Activated T-cell treated with anti-CD3 and anti-CD28 coated beads, Interleukin-2, amount 50 U/mL, for 4 hours (primary cell): ENCODE measurements around the gene AGT. TPM values are rescaled to one million over a fixed set of nuclear protein-coding genes. Genes with fewer than 3 reads are reported as not detected.
"Not testable (repeated sequence)": the region's sequence is repeated elsewhere in the genome, so short reads cannot be mapped to it uniquely, and the experiment has no call there.

Experiments used
- ATAC-seq, 2 donors: fragments of 200-7000 bp; cut with Tn5 transposase; one replicate each; pipeline ENCODE4 v1.10.0; 2021
- DNase-seq: peaks from one replicate; pipeline ENCODE4 v3.0.0-alpha.2; 2020
- H3K27me3 Mint-ChIP-seq: one replicate; pipeline ENCODE4 v1.8.0; 2021; ENCODE audit warnings: low read depth, mixed read lengths
- H3K36me3 Mint-ChIP-seq: one replicate; pipeline ENCODE4 v1.8.0; 2022; ENCODE audit warnings: mixed read lengths; ENCODE audit not compliant: insufficient read depth
- H3K4me1 Mint-ChIP-seq: one replicate; pipeline ENCODE4 v1.8.0; 2021; ENCODE audit warnings: low read depth, mixed read lengths
- H3K4me3 Mint-ChIP-seq: one replicate; pipeline ENCODE4 v1.8.0; 2021; ENCODE audit warnings: mild to moderate bottlenecking, moderate library complexity, mixed read lengths
- H3K9me3 Mint-ChIP-seq: one replicate; pipeline ENCODE4 v1.8.0; 2021; ENCODE audit warnings: mixed read lengths
- total RNA-seq, 3 donors: library from RNA; stranded (reverse); gene quantifications; one replicate each; pipeline ENCODE4 v1.2.1, GENCODE V29; 2021

AGT gene
- total RNA-seq, 3 donors from 2014 or later, result 0.66 to 0.79 (median 0.68) TPM

GRCh38 chr1:230679825-230680224 is 34.1 kb downstream of the AGT start:
- ATAC-seq (no peak), DNase-seq (no peak)
- Mint-ChIP-seq H3K4me3 (no peak overlapping the region), H3K36me3 (peaks cover 37% of the 10 kb centered on the region), H3K4me1 (no peaks in the 10 kb centered on the region), H3K27me3 (no peaks in the 10 kb centered on the region), H3K9me3 (no peaks in the 10 kb centered on the region)

- ATAC-seq (no peak), DNase-seq (no peak)
- H3K4me3 Mint-ChIP-seq, result no peak overlapping the region
- H3K9me3 Mint-ChIP-seq, result no peaks in the 10 kb centered on the region
- no peaks in the 10 kb centered on the region for H3K4me1 Mint-ChIP-seq
- no peaks in the 10 kb centered on the region for H3K27me3 Mint-ChIP-seq
- peaks cover 35% of the 10 kb centered on the region for H3K36me3 Mint-ChIP-seq
Observed at GRCh38 chr1:230679192-230679591, 34.7 kb downstream of the AGT start.

DNA sequence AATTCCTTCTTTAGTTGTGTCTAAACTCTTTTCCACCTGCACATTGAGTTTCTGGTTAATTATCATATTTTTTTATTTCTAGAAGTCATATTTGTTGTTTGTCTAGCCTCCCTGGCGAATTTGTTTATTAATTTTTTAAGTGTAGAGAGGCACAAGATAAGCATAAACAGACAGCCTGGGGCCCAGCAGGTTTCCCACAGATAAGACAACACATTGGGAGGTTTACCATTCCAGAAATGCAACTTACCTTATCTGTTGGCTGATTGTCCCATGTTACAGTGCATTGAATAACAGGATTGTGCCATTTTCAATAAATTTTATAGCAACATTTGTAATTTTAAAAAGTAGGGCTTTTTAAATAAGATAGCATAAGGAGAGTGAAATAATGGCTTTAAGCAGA is 36.7 kb downstream of the AGT start:
- ATAC-seq (no peak), DNase-seq (no peak)
- Mint-ChIP-seq H3K4me1 (no peaks in the 10 kb centered on the region), H3K4me3 (no peak overlapping the region), H3K9me3 (no peaks in the 10 kb centered on the region), H3K27me3 (no peaks in the 10 kb centered on the region), H3K36me3 (peaks cover 41% of the 10 kb centered on the region)

DNA sequence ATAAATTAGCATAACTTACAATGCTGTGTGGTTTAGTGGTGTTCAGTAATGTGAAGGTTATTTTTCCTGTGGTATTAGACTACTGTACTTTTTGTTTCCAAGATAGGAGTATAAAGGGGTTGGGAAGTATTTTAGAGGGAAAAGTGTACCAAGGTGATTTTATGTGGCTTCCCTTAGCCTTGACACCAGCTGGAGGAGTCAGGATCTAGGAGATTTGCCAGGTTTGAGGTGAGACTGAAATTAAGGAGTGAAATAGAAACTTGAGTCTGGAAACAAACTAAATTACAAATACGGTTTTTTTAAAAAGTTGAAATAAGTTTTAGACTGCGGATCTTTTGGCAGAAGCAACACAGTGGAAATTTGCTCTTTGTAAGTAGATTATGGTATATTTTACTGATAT is 39.3 kb downstream of the AGT start:
- H3K36me3 Mint-ChIP-seq, result peaks cover 51% of the 10 kb centered on the region
- H3K4me3 Mint-ChIP-seq, result no peak overlapping the region
- no peaks in the 10 kb centered on the region for H3K27me3 Mint-ChIP-seq
- ATAC-seq (no peak), DNase-seq (no peak)
- no peaks in the 10 kb centered on the region for H3K4me1 Mint-ChIP-seq
- no peaks in the 10 kb centered on the region for H3K9me3 Mint-ChIP-seq

- no peaks in the 10 kb centered on the region for H3K27me3 Mint-ChIP-seq
- DNase-seq (no peak), ATAC-seq (no peak)
- no peak overlapping the region for H3K4me3 Mint-ChIP-seq
- peaks cover 54% of the 10 kb centered on the region for H3K36me3 Mint-ChIP-seq
- no peaks in the 10 kb centered on the region for H3K4me1 Mint-ChIP-seq
- no peaks in the 10 kb centered on the region for H3K9me3 Mint-ChIP-seq
Observed at GRCh38 chr1:230669543-230669942, 44.4 kb downstream of the AGT start.

- Mint-ChIP-seq H3K4me3 (no peak overlapping the region), H3K36me3 (peaks cover 51% of the 10 kb centered on the region), H3K4me1 (no peaks in the 10 kb centered on the region), H3K9me3 (no peaks in the 10 kb centered on the region), H3K27me3 (no peaks in the 10 kb centered on the region)
- DNase-seq, result no peak
- no peak for ATAC-seq
Observed at GRCh38 chr1:230668227-230668626, 45.7 kb downstream of the AGT start.

GRCh38 chr1:230661976-230662375 is 51.9 kb downstream of the AGT start:
- Mint-ChIP-seq H3K36me3 (peaks cover 42% of the 10 kb centered on the region), H3K4me1 (peaks cover 2% of the 10 kb centered on the region), H3K9me3 (no peaks in the 10 kb centered on the region), H3K4me3 (no peak overlapping the region), H3K27me3 (no peaks in the 10 kb centered on the region)
- no peak for ATAC-seq
- DNase-seq, result no peak

- no peaks in the 10 kb centered on the region for H3K9me3 Mint-ChIP-seq
- no peaks in the 10 kb centered on the region for H3K27me3 Mint-ChIP-seq
- H3K4me1 Mint-ChIP-seq, result peaks cover 32% of the 10 kb centered on the region
- peaks cover 21% of the 10 kb centered on the region for H3K36me3 Mint-ChIP-seq
- no peak overlapping the region for H3K4me3 Mint-ChIP-seq
- ATAC-seq (no peak), DNase-seq (no peak)
Observed at GRCh38 chr1:230658691-230659090, 55.2 kb downstream of the AGT start.

GRCh38 chr1:230658103-230658502 is 55.8 kb downstream of the AGT start:
- not testable (repeated sequence) for H3K4me3 Mint-ChIP-seq, H3K9me3 Mint-ChIP-seq, ATAC-seq, DNase-seq, H3K27me3 Mint-ChIP-seq
- Mint-ChIP-seq H3K4me1 (peaks cover 35% of the 10 kb centered on the region), H3K36me3 (peaks cover 23% of the 10 kb centered on the region)

- not testable (repeated sequence) for H3K9me3 Mint-ChIP-seq, DNase-seq, H3K4me3 Mint-ChIP-seq, H3K27me3 Mint-ChIP-seq, ATAC-seq
- peaks cover 19% of the 10 kb centered on the region for H3K36me3 Mint-ChIP-seq
- H3K4me1 Mint-ChIP-seq, result peaks cover 43% of the 10 kb centered on the region
Observed at GRCh38 chr1:230656719-230657118, 57.2 kb downstream of the AGT start.

Other genes with a start within 250 kb of the AGT start
- 10 to 100 TPM; 44.9 to 52.7 (median 51.1) TPM for gene COG2, start 71.6 kb downstream of the AGT start, total RNA-seq
- gene CAPN9, start 33.3 kb upstream of the AGT start, total RNA-seq, result not detected
- 1 to 10 TPM; 4.7 to 5.2 (median 4.9) TPM for gene C1orf198, start 154.4 kb upstream of the AGT start, total RNA-seq